SK-N-MC (cell line): ENCODE data around the gene SPACA7.

Experiments
- DNase-seq: peaks from one replicate; pipeline ENCODE4 v3.0.0-alpha.2; 2011; ENCODE audit warnings: low read depth, low spot score
- H3K27ac ChIP-seq: fragments of 200-600 bp; sonication (generic); 2 replicates; pipeline ENCODE4 v1.5.1; 2016; ENCODE audit warnings: mixed run types
- H3K36me3 ChIP-seq: fragments of 200-600 bp; sonication (generic); 2 replicates; pipeline ENCODE4 v1.6.1; 2017; ENCODE audit warnings: antibody characterized with exemption, low read length, mixed read lengths; ENCODE audit not compliant: insufficient read depth
- H3K4me3 ChIP-seq: fragments of 200-600 bp; sonication (generic); 2 replicates; pipeline ENCODE4 v1.5.1; 2016
- H3K9ac ChIP-seq: fragments of 200-600 bp; sonication (generic); 2 replicates; pipeline ENCODE4 v1.8.0; 2017; ENCODE audit warnings: mixed run types, mixed read lengths; ENCODE audit not compliant: insufficient read length
- H3K9me3 ChIP-seq: fragments of 200-600 bp; sonication (generic); 2 replicates; pipeline ENCODE4 v1.6.1; 2017; ENCODE audit warnings: low read depth, mild to moderate bottlenecking, antibody characterized with exemption, low read length, moderate library complexity, mixed read lengths
- EZH2 ChIP-seq: fragments of 200-600 bp; sonication (generic); IDR thresholded peaks from one replicate; pipeline ENCODE4 v1.6.1; 2017; ENCODE audit warnings: antibody characterized with exemption
- FOXP2 ChIP-seq: optimal IDR thresholded peaks from 2 replicates; pipeline ENCODE3; 2011; ENCODE audit warnings: mild to moderate bottlenecking, moderate library complexity; ENCODE audit not compliant: insufficient read depth; ENCODE audit errors: extremely low read length, control extremely low read depth
- POLR2AphosphoS5 ChIP-seq: IDR thresholded peaks from 2 replicates; pipeline ENCODE4 v1.6.1; 2012; ENCODE audit warnings: mild to moderate bottlenecking, low read depth, low read length, borderline replicate concordance

The SPACA7 gene

GRCh38 chr13:112445411-112446271 is 69.5 kb downstream of the SPACA7 start:
- Histone ChIP-seq H3K9me3 (no peaks in the 10 kb centered on the region), H3K9ac (no peak overlapping the region), H3K36me3 (no peaks in the 10 kb centered on the region), H3K4me3 (no peak overlapping the region), H3K27ac (no peak overlapping the region)
- TF ChIP-seq POLR2AphosphoS5: no peak
- DNase-seq: no peak

- H3K9ac ChIP-seq: no peak overlapping the region
- TF ChIP-seq EZH2 (no peak), FOXP2 (no peak), POLR2AphosphoS5 (no peak)
- DNase-seq: no peak
- no peaks in the 10 kb centered on the region for H3K36me3 ChIP-seq
- no peaks in the 10 kb centered on the region for H3K9me3 ChIP-seq
- no peak overlapping the region for H3K4me3 ChIP-seq
- H3K27ac ChIP-seq: no peak overlapping the region
Observed at GRCh38 chr13:112446347-112446861, 70.2 kb downstream of the SPACA7 start.

- no peak for TF ChIP-seq POLR2AphosphoS5
- TF ChIP-seq FOXP2: no peak
- no peak for TF ChIP-seq EZH2
- H3K4me3 ChIP-seq: no peak overlapping the region
- H3K9me3 ChIP-seq: no peaks in the 10 kb centered on the region
- H3K36me3 ChIP-seq: no peaks in the 10 kb centered on the region
- H3K9ac ChIP-seq: no peak overlapping the region
- H3K27ac ChIP-seq: no peak overlapping the region
- DNase-seq: no peak
Observed at GRCh38 chr13:112446867-112447266, 70.7 kb downstream of the SPACA7 start.

DNA sequence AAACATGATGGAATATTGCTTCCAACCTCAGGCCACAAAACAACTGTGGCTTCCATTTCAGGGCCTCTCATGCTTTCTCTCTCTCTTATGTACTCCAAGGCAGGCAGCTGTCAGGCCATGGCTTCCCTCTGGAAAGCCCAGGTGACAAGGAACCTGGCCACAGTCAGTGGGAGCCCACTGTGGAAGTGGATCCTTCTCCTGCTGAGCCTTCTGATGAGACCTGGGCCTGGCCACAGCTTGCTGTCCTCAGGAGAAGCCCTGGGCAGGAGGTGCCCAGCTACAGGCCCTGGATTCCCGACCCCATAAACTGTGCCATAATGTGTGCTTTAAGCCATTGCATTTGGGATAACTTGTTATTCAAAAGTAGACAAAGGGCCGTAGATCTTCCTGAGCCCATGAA is 71.2 kb downstream of the SPACA7 start:
- TF ChIP-seq EZH2: no peak
- no peak for TF ChIP-seq FOXP2
- TF ChIP-seq POLR2AphosphoS5: no peak
- DNase-seq: no peak
- Histone ChIP-seq H3K9ac (no peak overlapping the region), H3K27ac (no peak overlapping the region), H3K9me3 (no peaks in the 10 kb centered on the region), H3K36me3 (no peaks in the 10 kb centered on the region), H3K4me3 (no peak overlapping the region)

- H3K9me3 ChIP-seq: no peaks in the 10 kb centered on the region
- H3K4me3 ChIP-seq: no peak overlapping the region
- no peak overlapping the region for H3K9ac ChIP-seq
- no peak overlapping the region for H3K27ac ChIP-seq
- no peak for TF ChIP-seq POLR2AphosphoS5
- TF ChIP-seq EZH2: no peak
- TF ChIP-seq FOXP2: no peak
- no peak for DNase-seq
- H3K36me3 ChIP-seq: no peaks in the 10 kb centered on the region
Observed at GRCh38 chr13:112447761-112448603, 71.8 kb downstream of the SPACA7 start.

GRCh38 chr13:112448621-112449544 is 72.7 kb downstream of the SPACA7 start:
- DNase-seq: no peak
- no peak overlapping the region for H3K27ac ChIP-seq
- TF ChIP-seq POLR2AphosphoS5 (no peak), EZH2 (no peak), FOXP2 (no peak)
- no peaks in the 10 kb centered on the region for H3K9me3 ChIP-seq
- no peaks in the 10 kb centered on the region for H3K36me3 ChIP-seq
- no peak overlapping the region for H3K9ac ChIP-seq
- no peak overlapping the region for H3K4me3 ChIP-seq

GRCh38 chr13:112449545-112449930 is 73.4 kb downstream of the SPACA7 start:
- TF ChIP-seq FOXP2 (no peak), POLR2AphosphoS5 (no peak), EZH2 (no peak)
- H3K9me3 ChIP-seq: no peaks in the 10 kb centered on the region
- no peak overlapping the region for H3K9ac ChIP-seq
- no peak overlapping the region for H3K4me3 ChIP-seq
- no peak for DNase-seq
- H3K27ac ChIP-seq: no peak overlapping the region
- no peaks in the 10 kb centered on the region for H3K36me3 ChIP-seq
